ENCODE measurements around the gene PPM1J.

The PPM1J gene

DNA sequence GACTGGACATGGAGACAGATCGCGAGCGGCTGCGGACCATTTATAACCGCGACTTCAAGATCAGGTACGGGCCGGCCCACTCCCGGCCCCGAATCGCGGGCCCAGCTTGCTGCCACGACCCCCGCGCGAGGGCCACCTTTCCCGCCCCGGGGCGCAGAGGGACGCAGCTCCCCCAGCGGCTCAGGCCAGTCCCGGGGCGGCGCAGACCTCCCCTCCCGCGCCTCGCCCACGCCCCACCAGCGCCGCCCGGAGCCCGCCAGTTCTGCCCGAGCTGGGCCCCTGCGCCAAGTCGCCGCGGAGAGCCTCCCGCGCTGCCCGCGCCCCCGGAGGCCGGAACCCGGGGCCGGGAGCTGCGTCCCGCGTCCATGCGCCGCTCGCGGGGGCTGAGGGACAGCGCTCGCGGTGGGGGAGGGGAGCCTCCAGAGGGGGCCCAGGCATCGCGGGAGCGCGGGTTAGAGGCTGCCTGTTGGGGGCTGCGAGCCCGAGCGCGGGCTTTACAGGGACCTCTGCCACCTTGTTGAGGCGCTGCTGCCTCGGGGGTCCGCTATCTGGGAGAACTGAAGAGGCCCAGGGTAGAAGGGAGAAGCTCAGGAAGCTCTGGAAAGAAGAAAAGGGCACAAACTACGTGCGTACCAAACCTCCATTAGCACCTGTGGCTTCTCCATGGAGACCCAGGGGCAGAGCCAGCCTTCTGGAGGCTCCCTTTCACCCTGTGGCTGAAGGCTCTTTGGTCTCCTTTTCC lies 40.0 kb downstream of the PPM1J start:
- Histone ChIP-seq H3K4me2 (ENCODE audit: low read length) (peak overlapping the region; percentile 99), H3K9ac (peak overlapping the region; percentile 37), H2AFZ (peak overlapping the region; percentile 90), H3K9me3 (ENCODE audit: control insufficient read depth, low read length) (no peaks in the 10 kb centered on the region), H3K36me3 (ENCODE audit: control insufficient read depth, insufficient read depth, low read length) (no peaks in the 10 kb centered on the region), H3K4me3 (ENCODE audit: low read depth, low read length) (peak overlapping the region; percentile 92), H3K27me3 (ENCODE audit: control insufficient read depth, insufficient read depth, low read length) (no peaks in the 10 kb centered on the region), H3K4me1 (peaks cover 6% of the 10 kb centered on the region), H3K79me2 (peaks cover 3% of the 10 kb centered on the region), H3K27ac (peak overlapping the region; percentile 69)
- no peak for TF ChIP-seq CTCF (IDR thresholded peaks at IDR 0.05)

DNA sequence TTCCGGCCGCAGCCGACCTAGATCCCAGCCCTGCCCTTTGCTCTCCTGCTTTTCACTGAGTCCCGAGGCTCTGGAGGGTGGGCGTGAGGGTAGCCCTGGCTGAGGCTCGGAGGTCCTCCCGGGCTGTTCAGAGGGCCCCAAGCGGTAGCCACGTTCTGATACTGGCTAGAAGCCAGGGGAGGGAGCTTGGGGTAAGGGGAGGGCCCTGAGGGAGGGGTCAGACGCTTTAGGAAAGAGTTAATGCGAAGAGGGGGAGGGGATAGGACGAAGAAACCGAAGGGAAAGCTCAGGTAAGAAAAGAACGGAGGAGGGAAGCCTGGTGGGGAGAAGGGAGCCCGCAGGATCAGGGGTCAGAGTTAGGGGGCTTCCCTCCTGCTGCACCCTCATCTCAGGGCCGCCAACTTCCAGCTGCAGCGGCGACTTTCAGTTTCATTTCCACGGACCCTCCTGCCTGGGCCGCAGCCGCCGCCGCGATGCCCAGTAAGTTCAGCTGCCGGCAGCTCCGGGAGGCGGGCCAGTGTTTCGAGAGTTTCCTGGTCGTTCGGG lies 40.6 kb downstream of the PPM1J start, which contains the start of gene MOV10:
TSS of gene MOV10 (plus strand) at position 220 of the 546 bp plus-strand sequence. CDS start at position 474, 254 bp downstream.
- no peaks in the 10 kb centered on the region for H3K9me3 ChIP-seq (ENCODE audit: control insufficient read depth, low read length)
- peak within 1 kb of the TSS; percentile 90 for H2AFZ ChIP-seq
- peak within 1 kb of the TSS; percentile 92 for H3K4me3 ChIP-seq (ENCODE audit: low read depth, low read length)
- H3K4me1 ChIP-seq, result peaks cover 6% of the 10 kb centered on the region
- H3K27ac ChIP-seq, result peak within 1 kb of the TSS; percentile 69
- no peak for TF ChIP-seq CTCF (IDR thresholded peaks at IDR 0.05)
- no peaks in the 10 kb centered on the region for H3K36me3 ChIP-seq (ENCODE audit: control insufficient read depth, insufficient read depth, low read length)
- peak within 1 kb of the TSS; percentile 37 for H3K9ac ChIP-seq
- peak within 1 kb of the TSS; percentile 99 for H3K4me2 ChIP-seq (ENCODE audit: low read length)
- H3K27me3 ChIP-seq (ENCODE audit: control insufficient read depth, insufficient read depth, low read length), result no peaks in the 10 kb centered on the region
- H3K79me2 ChIP-seq, result peaks cover 3% of the 10 kb centered on the region

DNA sequence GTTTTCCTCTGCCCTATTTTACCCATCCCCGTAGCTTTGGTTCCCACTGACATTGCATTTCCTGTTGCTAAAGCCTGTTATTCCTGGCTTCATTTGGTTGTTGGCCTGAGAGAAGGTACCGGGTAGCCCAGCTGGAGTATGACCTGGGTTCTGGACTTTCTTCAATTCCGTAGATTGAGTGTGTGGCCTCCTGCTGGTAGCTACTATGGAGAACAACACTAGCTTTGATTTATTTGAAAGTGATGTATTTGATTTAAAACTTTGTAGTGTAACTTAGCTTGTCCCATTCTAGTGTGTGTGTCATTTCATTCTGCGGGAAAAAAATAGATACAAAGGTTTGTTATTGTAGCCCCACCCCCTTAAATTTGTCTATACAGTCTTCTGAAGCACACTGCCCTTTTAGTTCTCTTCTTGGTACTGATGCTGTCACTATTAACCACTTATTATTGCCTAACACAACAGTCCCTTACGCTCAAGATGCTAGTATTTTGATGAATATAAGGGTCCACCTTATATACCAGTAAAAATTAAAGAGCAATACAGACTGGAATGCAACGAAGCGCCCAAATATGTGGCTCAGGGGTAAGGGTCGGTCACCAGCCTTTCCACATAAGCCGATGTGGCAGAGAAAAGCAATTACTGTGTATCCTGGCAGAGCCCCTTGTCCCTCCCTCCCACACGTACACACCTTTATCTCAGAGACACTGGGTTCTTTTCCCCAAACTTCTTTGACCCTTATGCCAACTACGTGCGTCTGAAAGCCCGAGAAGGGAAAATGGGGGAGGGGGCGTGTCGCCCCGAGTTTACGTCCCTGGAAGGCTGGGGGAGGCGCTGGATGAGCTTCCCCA lies 41.3 kb downstream of the PPM1J start:
- Histone ChIP-seq H3K4me3 (ENCODE audit: low read depth, low read length) (peak overlapping the region; percentile 92), H3K79me2 (peaks cover 3% of the 10 kb centered on the region), H2AFZ (peak overlapping the region; percentile 90), H3K4me1 (peaks cover 6% of the 10 kb centered on the region), H3K27me3 (ENCODE audit: control insufficient read depth, insufficient read depth, low read length) (no peaks in the 10 kb centered on the region), H3K9ac (no peak overlapping the region), H3K9me3 (ENCODE audit: control insufficient read depth, low read length) (no peaks in the 10 kb centered on the region), H3K36me3 (ENCODE audit: control insufficient read depth, insufficient read depth, low read length) (no peaks in the 10 kb centered on the region), H3K4me2 (ENCODE audit: low read length) (peak overlapping the region; percentile 99), H3K27ac (peak overlapping the region; percentile 69)
- TF ChIP-seq CTCF (IDR thresholded peaks at IDR 0.05), result peak; percentile 30

- Histone ChIP-seq H3K27me3 (ENCODE audit: control insufficient read depth, insufficient read depth, low read length) (no peaks in the 10 kb centered on the region), H3K79me2 (peaks cover 3% of the 10 kb centered on the region), H2AFZ (no peak overlapping the region), H3K4me2 (ENCODE audit: low read length) (no peak overlapping the region), H3K4me1 (peaks cover 6% of the 10 kb centered on the region), H3K27ac (no peak overlapping the region), H3K4me3 (ENCODE audit: low read depth, low read length) (no peak overlapping the region), H3K9me3 (ENCODE audit: control insufficient read depth, low read length) (no peaks in the 10 kb centered on the region), H3K36me3 (ENCODE audit: control insufficient read depth, insufficient read depth, low read length) (no peaks in the 10 kb centered on the region), H3K9ac (no peak overlapping the region)
- no peak for TF ChIP-seq CTCF (IDR thresholded peaks at IDR 0.05)
Observed at GRCh38 chr1:112672842-112673241, 42.3 kb downstream of the PPM1J start.
